Measurements from ENCODE around the gene CALCOCO1.

Gene CALCOCO1

DNA sequence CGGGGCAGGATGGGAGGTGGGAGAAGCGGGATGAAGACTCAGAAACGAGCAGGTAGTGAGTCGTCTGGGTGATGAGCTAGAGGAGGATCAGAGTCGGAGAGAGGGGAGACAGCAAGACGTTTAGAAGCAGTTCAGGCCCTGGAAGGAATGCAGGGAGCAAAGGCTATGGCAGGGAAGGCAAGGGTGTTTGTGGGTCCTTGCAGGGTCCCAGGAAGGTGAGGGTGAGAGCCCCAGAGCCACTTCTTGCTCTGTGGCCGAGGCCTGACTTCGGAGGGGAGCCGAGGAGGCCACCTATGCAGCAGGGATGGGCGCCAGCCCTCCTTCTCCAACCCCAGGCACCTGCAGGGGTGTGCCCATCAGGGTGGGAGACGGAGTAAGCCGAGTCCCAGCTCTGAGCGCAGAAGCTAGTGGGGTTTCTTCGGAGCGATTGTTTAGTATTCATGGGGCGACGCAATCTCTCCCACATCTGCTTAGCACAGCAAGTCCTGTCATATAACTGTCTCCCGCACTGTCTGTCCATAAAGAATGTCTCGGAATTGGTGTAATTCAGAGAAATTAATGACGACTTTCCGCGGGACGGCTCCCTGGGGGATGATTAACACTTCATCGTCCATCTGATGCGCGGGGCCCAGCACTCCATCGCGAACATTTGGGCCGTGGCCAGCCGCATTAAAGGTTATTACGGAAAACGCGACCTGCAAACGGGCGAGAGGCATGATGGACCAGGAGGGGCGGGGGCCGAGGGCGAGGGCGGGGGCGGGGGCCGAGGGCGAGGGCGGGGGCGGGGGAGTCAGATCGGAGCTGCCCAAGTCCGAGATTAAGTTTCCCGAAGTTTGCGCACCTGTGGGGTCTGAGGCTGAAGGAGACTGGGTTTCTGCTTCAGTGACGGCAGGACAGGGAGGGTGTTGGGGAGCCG lies 12.2 kb upstream of the CALCOCO1 start:
- in situ Hi-C loops (cut with MboI; ENCODE audit: low sequenced_read_pairs, unreplicated experiment), result loop anchor here (5.0 to 10.0 kb wide), 2 partner anchors 37 to 195 kb away; no protein-coding TSS in a partner anchor
- TF ChIP-seq CTCF (IDR thresholded peaks at IDR 0.05; ENCODE audit: borderline replicate concordance, control extremely low read depth, extremely low read depth, insufficient read depth, missing control alignments), result no peak
- no peak for DNase-seq (ENCODE audit: low spot score)

DNA sequence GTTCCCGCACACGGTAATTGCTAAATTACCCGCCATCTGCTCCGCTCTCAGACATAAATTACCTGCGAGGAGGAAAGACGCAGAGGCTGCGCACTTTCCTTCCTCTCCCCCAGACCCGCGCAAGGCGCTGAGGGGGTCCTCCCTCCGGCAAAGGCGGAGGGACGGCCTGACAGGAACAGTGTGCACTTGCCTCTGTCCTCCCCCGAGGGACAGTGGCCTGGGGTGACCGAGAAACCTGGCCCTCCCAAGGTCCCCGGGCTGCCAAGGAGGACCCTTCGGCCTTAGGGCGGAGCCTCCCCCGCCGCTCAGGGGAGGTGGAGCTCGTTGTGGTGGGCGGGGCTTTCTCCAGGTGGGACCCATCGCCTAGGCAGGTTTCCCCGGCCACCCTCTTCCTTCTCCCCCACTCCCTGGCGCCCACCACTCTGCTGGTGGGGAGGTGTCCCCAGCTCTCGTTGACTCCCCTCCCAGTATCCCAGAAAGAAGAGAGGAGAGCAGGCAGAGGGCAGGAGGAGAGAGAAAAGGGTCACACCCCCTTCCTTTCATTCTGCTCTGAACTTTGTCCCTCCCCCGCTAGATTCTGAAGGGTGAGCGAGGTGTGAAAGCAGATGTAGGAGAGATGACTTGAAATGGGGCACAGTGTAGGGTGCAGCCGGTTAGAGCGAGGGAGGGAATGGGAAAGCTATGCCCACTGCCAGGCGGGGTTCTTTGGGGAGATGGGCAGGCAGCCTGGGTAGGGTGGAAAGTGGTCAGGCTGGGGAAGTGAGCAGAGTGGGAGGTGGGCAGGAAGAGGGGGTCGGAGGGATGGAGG lies 11.4 kb upstream of the CALCOCO1 start:
- no peak for TF ChIP-seq CTCF (IDR thresholded peaks at IDR 0.05; ENCODE audit: borderline replicate concordance, control extremely low read depth, extremely low read depth, insufficient read depth, missing control alignments)
- DNase-seq (ENCODE audit: low spot score), result no peak
- in situ Hi-C loops (cut with MboI; ENCODE audit: low sequenced_read_pairs, unreplicated experiment), result no loop called here

DNA sequence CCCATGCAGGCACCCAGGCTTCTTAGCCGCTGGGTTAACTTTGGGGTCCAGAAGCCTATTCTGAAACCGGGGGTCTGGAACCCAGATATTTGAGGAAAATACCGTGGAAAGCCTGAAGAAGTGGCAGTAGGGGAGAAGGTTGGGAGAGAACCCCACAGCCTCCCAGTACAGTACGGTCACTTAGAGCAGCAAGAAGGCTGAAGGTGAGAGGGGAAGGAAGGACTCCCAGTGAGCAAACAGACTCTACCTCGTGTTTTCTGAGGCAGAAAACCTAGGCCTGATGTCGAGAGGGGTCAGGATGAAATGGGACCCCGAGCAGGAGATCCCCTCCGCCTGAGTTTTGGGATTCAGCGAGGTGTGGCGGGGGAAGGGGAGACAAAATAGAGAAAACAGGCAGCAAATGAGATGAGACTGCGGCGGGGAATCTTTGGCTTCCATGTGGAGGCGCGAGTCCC lies 10.7 kb upstream of the CALCOCO1 start:
- no peak for DNase-seq (ENCODE audit: low spot score)
- in situ Hi-C loops (cut with MboI; ENCODE audit: low sequenced_read_pairs, unreplicated experiment), result no loop called here
- TF ChIP-seq CTCF (IDR thresholded peaks at IDR 0.05; ENCODE audit: borderline replicate concordance, control extremely low read depth, extremely low read depth, insufficient read depth, missing control alignments), result no peak

GRCh38 chr12:53737093-53737808 lies 10.0 kb upstream of the CALCOCO1 start:
- no peak for TF ChIP-seq CTCF (IDR thresholded peaks at IDR 0.05; ENCODE audit: borderline replicate concordance, control extremely low read depth, extremely low read depth, insufficient read depth, missing control alignments)
- in situ Hi-C loops (cut with MboI; ENCODE audit: low sequenced_read_pairs, unreplicated experiment), result no loop called here
- no peak for DNase-seq (ENCODE audit: low spot score)

DNA sequence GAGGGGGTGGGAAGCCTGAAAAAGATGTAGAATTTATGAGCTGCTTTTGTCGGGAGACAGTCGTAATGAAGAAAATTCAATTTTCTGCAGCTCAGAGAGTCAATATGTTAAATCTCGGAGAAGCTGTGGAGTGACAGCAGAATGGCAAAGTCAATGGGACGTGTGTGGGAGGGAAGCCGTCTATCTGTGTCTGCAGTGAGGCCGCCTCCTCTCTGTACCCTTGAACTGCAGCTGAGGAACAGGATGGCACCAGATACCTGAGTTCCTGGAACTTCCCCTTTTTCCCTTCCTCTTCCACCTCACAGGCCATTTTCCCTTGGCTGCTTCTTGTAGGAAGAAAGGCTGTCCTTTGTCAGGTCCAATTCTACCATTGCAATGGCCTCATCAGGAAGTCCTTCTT lies 9.3 kb upstream of the CALCOCO1 start:
- in situ Hi-C loops (cut with MboI; ENCODE audit: low sequenced_read_pairs, unreplicated experiment), result no loop called here
- no peak for DNase-seq (ENCODE audit: low spot score)
- TF ChIP-seq CTCF (IDR thresholded peaks at IDR 0.05; ENCODE audit: borderline replicate concordance, control extremely low read depth, extremely low read depth, insufficient read depth, missing control alignments), result no peak

DNA sequence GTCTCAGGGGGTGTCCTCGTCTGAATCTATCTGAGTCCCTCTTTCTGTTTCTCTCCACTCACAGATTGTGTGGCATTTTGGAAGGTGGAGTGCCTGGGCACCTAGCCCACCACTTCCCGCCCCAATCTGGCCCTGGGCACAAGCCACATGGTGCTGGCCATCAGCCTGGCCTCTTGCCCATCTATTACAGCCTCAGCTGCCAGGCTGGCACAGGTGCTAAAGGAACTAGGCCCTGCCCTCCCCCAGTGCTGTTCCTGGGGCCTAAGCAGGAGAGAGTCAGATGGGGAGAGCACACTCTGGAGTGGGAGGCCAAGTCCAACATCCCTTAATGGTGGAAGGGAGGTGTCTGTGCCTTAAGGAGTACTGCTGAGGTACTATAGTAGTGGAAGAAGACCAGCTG lies 8.3 kb upstream of the CALCOCO1 start:
- DNase-seq (ENCODE audit: low spot score), result no peak
- in situ Hi-C loops (cut with MboI; ENCODE audit: low sequenced_read_pairs, unreplicated experiment), result no loop called here

More for the DNA sequence above, 8.3 kb upstream of the CALCOCO1 start:
- no peak for TF ChIP-seq CTCF (IDR thresholded peaks at IDR 0.05; ENCODE audit: borderline replicate concordance, control extremely low read depth, extremely low read depth, insufficient read depth, missing control alignments)

All from GM13976 (cell line).